ENCODE measurements around the gene ULBP3.
"Not testable (repeated sequence)": the region's sequence is repeated elsewhere in the genome, so short reads cannot be mapped to it uniquely, and the experiment has no call there.

ULBP3 gene

DNA sequence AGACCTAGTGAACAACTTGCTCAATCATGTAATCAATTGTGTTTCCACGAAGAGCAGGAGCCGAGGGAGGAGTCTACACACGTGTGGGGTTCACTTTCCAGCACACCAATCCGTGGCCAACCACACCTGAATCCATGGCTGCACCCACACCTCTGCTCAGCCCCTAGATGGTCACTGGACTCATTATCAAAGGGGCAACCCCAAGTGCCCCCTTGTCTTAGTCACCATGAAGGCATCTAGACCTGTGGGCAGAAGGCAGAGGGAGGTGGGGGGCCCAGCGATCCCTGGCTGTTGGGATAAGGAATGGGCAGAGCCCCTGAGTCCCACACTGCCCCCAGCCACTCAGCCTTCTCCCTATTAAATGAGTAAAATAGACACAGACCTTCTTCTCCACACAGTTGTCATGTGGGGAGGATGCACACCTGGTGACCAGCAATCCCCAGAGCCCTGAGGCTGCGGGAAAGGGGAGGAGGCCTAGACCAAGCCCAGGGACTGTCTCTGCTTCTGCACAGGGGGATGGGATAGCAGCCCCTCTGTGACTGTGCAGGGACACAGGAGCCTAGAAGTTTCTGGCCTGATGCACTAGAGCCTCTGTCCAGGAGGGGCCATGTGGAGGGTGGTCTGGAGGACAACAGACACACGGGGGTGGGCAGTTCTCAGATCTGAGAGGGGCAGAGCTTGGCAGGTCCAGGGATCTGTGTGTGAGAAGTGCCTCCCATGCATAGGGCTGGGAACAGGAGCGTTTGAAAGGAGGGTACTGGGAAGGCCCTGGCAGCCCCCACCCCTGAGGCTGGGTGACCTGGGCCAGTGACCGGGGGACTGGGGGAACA is 41.7 kb downstream of the ULBP3 start:
- H3K9me3 ChIP-seq = no peaks in the 10 kb centered on the region
- peaks cover 0 to 42% of the 10 kb centered on the region in 2 donors for H3K27me3 ChIP-seq
- H3K4me3 ChIP-seq = no peak overlapping the region
- peaks cover 4 to 15% (median 12%) of the 10 kb centered on the region in 4 donors for H3K4me1 ChIP-seq
- TF ChIP-seq, protein P1, sequence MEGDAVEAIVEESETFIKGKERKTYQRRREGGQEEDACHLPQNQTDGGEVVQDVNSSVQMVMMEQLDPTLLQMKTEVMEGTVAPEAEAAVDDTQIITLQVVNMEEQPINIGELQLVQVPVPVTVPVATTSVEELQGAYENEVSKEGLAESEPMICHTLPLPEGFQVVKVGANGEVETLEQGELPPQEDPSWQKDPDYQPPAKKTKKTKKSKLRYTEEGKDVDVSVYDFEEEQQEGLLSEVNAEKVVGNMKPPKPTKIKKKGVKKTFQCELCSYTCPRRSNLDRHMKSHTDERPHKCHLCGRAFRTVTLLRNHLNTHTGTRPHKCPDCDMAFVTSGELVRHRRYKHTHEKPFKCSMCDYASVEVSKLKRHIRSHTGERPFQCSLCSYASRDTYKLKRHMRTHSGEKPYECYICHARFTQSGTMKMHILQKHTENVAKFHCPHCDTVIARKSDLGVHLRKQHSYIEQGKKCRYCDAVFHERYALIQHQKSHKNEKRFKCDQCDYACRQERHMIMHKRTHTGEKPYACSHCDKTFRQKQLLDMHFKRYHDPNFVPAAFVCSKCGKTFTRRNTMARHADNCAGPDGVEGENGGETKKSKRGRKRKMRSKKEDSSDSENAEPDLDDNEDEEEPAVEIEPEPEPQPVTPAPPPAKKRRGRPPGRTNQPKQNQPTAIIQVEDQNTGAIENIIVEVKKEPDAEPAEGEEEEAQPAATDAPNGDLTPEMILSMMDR (IDR thresholded peaks at IDR 0.05) = no peak
- intact Hi-C loops (cut with DNase I; ENCODE audit: low total_unique reads) = no loop called here
- H3K36me3 ChIP-seq = no peaks in the 10 kb centered on the region
- no peak overlapping the region for H3K27ac ChIP-seq
- no peak for DNase-seq

DNA sequence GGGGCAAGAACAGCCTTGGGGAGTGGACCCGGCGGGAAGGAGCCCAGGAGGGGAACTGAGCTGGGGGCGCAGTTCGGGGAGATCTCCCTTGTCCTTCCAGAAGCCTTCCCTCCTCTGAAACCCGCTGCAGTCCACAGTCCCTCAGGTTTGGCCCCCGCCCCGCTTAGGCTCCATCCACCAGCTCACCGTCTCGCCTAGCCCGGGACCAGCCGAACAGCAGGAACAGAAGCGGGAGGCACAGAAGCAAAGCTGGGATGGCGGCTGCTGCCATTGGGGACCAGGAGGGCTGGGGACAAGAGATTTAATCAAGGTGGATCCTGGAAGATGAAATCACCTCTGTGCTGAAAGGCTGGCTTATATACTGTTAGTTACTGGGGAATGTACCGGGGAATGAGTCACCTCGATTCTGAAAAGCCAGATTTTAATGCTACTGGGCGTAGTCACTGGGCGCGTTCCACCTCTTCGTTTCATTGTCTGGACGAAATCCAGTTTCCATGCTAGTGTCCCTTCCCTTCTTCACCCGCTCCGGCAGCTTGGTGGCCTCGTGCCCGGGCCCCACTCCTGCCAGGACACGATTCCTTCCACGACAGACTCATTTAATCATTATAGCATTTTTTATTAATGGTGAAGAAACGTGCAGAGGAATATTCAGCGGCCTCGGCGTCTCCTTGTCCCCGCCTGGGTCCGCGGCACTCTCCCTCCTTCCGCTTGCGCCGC is 43.6 kb downstream of the ULBP3 start, which contains the start of gene RAET1L:
RAET1L (minus strand) TSS at position 332 of the 717 bp plus-strand sequence; CDS start at position 271, 61 bp downstream.
- no peak within 1 kb of the TSS for H3K27ac ChIP-seq
- intact Hi-C loops (cut with DNase I; ENCODE audit: low total_unique reads) = no loop called here
- no peaks in the 10 kb centered on the region for H3K36me3 ChIP-seq
- peak within 1 kb of the TSS; percentile 21 to 37 for H3K4me3 ChIP-seq
- peaks cover 4 to 15% (median 12%) of the 10 kb centered on the region in 4 donors for H3K4me1 ChIP-seq
- TF ChIP-seq, protein P1 (IDR thresholded peaks at IDR 0.05) = no peak
- no peak for DNase-seq
- peaks cover 0 to 43% of the 10 kb centered on the region in 2 donors for H3K27me3 ChIP-seq
- H3K9me3 ChIP-seq = no peaks in the 10 kb centered on the region

DNA sequence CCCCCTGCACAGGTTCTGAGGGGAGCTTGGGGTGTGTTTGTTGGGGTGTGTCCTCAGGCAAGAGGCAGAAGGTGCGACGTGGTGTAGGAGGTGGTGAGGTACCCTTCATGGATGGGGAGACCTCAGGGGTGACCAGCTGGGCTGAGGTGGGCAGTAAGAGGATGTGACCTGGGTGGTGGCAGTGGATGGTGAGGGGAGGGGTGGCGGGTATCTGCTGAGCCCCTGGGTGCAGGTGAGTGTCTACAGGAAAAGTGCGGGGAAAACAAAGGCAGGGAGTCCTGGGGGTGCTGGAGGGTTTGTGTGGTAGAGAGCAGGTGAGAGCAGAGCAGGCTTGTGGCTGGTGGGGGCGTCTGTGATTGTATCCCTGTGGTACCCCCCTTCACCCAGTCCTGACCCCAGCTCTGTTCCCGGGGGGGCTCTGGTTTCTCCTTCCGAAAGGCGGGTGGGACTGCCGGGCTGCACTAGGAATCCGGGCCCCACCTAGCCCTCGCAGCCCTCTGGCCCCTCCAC is 44.2 kb downstream of the ULBP3 start:
- no peak for DNase-seq
- Histone ChIP-seq H3K36me3 (no peaks in the 10 kb centered on the region), H3K27me3 (peaks cover 0 to 44% of the 10 kb centered on the region in 2 donors), H3K4me1 (peaks cover 4 to 15% (median 12%) of the 10 kb centered on the region in 4 donors), H3K9me3 (no peaks in the 10 kb centered on the region), H3K27ac (no peak overlapping the region), H3K4me3 (peak overlapping the region in 1 of 2 donors; percentile 37)
- TF ChIP-seq, protein P1 (IDR thresholded peaks at IDR 0.05) = no peak
- intact Hi-C loops (cut with DNase I; ENCODE audit: low total_unique reads) = no loop called here

DNA sequence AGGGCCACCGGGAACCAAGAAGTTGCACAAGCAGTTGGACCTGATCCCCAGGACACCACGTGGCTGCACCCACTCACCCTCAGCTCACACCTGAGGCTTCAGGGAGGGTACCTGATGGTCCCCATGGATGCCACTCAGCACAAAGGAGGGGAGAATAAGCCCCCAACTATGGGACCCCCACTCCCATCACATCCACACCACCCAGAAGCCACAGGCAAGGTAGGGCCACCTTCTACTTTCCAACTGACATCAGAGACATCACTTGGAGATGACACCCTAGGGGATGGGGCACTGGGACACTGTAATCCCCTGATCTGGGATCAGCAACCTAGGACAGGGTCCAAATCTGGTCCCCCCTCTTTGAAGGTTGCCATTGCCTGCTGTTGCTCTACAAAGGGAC is 44.9 kb downstream of the ULBP3 start:
- Histone ChIP-seq H3K27me3 (peaks cover 0 to 48% of the 10 kb centered on the region in 2 donors), H3K4me1 (peaks cover 4 to 15% (median 12%) of the 10 kb centered on the region in 4 donors)
- H3K27ac ChIP-seq; intact Hi-C loops (cut with DNase I; ENCODE audit: low total_unique reads); H3K9me3 ChIP-seq; H3K36me3 ChIP-seq; H3K4me3 ChIP-seq; DNase-seq: not testable (repeated sequence)

DNA sequence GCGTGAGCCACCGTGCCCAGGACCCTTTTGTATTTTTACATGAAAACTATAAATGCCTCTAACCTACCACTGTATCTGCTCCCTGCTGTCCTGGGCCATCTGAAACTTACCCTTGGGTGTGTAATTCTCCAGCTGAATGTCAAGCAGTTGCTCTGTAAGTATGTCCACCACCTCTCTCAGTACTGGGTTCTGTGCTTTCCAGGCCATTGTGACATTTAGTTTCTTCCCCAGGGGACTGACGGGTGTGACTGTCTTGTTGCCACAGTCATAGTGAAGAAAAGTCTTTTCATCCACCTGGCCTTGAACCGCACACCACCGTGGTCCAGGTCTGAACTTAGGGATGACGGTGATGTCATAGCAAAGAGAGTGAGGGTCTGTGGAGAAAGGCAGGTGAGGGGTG is 47.1 kb downstream of the ULBP3 start:
- H3K27ac ChIP-seq; H3K4me3 ChIP-seq; DNase-seq; intact Hi-C loops (cut with DNase I; ENCODE audit: low total_unique reads); H3K9me3 ChIP-seq; H3K36me3 ChIP-seq: not testable (repeated sequence)
- peaks cover 4 to 15% (median 13%) of the 10 kb centered on the region in 4 donors for H3K4me1 ChIP-seq
- peaks cover 0 to 53% of the 10 kb centered on the region in 2 donors for H3K27me3 ChIP-seq

DNA sequence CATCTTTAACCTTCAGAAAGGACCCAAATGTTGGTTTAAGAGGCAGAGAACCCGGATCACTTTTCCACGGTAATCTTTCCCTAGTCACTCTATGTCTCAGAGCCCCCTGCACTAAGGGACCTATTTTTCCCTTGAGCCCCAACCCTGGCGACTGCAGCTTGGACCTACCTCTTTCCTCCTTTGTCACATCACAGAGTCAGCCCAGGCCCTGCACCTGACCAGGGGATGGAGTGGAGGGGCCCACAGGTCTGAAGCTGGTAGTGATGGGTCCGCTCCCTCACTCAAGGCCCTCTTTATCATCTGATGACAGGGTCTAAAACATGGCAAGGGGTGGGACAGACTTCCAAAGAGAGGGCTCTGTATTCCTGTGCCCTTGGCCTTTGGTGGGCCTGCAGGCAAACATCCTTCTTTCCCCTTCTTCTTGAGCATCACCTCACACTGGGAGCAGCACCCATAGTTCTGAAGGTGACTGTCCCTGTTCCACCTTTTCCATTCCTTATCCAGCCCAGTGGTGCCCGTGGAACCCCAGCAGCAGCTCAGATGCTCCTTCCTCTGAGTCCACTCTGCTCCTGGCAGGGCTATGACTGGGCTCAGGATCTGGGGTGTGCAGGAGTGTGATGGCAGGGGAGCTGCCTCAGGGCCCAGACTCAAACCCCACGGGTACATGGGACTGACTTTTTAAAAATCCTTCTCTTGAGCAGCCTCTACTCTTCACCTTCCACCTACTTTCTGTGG is 49.9 kb downstream of the ULBP3 start:
- Histone ChIP-seq H3K27me3 (peaks cover 0 to 49% of the 10 kb centered on the region in 2 donors), H3K4me3 (no peak overlapping the region), H3K4me1 (peaks cover 0 to 12% (median 1%) of the 10 kb centered on the region in 4 donors), H3K27ac (no peak overlapping the region), H3K36me3 (no peaks in the 10 kb centered on the region), H3K9me3 (no peaks in the 10 kb centered on the region)
- intact Hi-C loops (cut with DNase I; ENCODE audit: low total_unique reads) = loop anchor here (5.0 kb wide), 1 partner anchor 182 kb away; no protein-coding TSS in a partner anchor
- no peak for DNase-seq
- TF ChIP-seq, protein P1 (IDR thresholded peaks at IDR 0.05) = no peak

DNA sequence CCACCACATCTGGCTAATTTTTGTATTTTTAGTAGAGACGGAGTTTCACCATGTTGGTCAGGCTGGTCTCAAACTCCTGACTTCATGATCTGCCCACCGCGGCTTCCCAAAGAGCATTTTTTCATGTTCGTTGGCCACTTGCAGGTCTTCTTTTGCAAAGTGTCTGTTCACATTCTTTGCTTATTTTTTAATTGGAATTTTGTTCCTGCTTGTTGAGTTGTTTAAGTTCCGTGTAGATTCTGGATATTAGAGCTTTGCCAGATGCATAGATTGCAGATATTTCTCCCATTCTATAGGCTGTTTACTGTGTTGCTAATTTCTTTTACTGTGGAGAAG is 51.8 kb downstream of the ULBP3 start:
- H3K27ac ChIP-seq, DNase-seq, H3K4me3 ChIP-seq, H3K9me3 ChIP-seq, H3K36me3 ChIP-seq: not testable (repeated sequence)
- H3K4me1 ChIP-seq = peaks cover 0 to 12% (median 1%) of the 10 kb centered on the region in 4 donors
- H3K27me3 ChIP-seq = peaks cover 0 to 59% of the 10 kb centered on the region in 2 donors
- intact Hi-C loops (cut with DNase I; ENCODE audit: low total_unique reads) = loop anchor here (1.0 to 5.0 kb wide), 2 partner anchors 82 to 180 kb away; no protein-coding TSS in a partner anchor
